Stimulated activated CD4-positive, alpha-beta T cell treated with anti-CD3 and anti-CD28 coated beads, Interleukin-15, amount 100 ng/mL, for 1 hour (primary cell): ENCODE data around the gene GPER1.

Source experiments
- DNase-seq, 2 donors: peaks; one replicate each; pipeline ENCODE4 v3.0.0-alpha.2; 2020; ENCODE audit warnings: low read depth in 1 of 2, low spot score in 1 of 2

The GPER1 gene

GRCh38 chr7:1053816-1054370 lies 34.0 kb upstream of the GPER1 start:
- DNase-seq: no peak

GRCh38 chr7:1054438-1054837 lies 33.5 kb upstream of the GPER1 start:
- DNase-seq: no peak

- peak; percentile 30 to 39 for DNase-seq
Observed at GRCh38 chr7:1054861-1055450, 33.0 kb upstream of the GPER1 start.

DNA sequence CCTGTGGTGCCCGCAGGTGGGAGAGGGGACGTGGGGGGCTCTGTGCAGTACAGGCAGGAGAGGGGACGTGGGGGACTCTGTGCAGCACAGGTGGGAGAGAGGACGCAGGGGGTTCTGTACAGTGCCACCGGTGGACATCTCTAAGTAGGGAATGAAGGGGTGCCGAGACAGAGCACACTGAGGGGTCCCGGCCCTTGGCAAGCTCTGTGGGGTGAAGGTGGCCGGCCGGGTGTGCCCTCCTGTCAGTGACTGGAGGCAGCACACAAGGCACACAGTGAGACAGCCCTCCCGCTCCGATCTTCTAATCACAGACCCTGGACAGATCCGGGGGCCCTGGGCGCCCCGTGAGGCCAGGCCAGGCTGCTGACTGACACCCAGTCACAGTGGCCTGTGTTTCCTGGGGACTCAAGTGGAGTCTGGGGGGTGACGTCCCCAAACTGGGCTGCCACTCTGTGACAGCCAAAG lies 32.4 kb upstream of the GPER1 start:
- no peak for DNase-seq

- DNase-seq: no peak
Observed at GRCh38 chr7:1055956-1056784, 31.7 kb upstream of the GPER1 start.

GRCh38 chr7:1056785-1057410 lies 31.0 kb upstream of the GPER1 start:
- no peak for DNase-seq

DNA sequence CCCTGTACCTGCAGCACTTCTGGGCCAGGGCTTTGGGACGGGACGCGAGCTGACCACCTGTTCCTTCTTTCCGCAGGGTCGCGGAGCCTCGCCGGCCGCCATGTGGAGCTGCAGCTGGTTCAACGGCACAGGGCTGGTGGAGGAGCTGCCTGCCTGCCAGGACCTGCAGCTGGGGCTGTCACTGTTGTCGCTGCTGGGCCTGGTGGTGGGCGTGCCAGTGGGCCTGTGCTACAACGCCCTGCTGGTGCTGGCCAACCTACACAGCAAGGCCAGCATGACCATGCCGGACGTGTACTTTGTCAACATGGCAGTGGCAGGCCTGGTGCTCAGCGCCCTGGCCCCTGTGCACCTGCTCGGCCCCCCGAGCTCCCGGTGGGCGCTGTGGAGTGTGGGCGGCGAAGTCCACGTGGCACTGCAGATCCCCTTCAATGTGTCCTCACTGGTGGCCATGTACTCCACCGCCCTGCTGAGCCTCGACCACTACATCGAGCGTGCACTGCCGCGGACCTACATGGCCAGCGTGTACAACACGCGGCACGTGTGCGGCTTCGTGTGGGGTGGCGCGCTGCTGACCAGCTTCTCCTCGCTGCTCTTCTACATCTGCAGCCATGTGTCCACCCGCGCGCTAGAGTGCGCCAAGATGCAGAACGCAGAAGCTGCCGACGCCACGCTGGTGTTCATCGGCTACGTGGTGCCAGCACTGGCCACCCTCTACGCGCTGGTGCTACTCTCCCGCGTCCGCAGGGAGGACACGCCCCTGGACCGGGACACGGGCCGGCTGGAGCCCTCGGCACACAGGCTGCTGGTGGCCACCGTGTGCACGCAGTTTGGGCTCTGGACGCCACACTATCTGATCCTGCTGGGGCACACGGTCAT lies 30.3 kb upstream of the GPER1 start:
- no peak for DNase-seq

DNA sequence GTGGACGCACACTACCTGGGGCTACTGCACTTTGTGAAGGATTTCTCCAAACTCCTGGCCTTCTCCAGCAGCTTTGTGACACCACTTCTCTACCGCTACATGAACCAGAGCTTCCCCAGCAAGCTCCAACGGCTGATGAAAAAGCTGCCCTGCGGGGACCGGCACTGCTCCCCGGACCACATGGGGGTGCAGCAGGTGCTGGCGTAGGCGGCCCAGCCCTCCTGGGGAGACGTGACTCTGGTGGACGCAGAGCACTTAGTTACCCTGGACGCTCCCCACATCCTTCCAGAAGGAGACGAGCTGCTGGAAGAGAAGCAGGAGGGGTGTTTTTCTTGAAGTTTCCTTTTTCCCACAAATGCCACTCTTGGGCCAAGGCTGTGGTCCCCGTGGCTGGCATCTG lies 29.6 kb upstream of the GPER1 start:
- DNase-seq: no peak

- DNase-seq: no peak
Observed at GRCh38 chr7:1058821-1059199, 29.1 kb upstream of the GPER1 start.

DNA sequence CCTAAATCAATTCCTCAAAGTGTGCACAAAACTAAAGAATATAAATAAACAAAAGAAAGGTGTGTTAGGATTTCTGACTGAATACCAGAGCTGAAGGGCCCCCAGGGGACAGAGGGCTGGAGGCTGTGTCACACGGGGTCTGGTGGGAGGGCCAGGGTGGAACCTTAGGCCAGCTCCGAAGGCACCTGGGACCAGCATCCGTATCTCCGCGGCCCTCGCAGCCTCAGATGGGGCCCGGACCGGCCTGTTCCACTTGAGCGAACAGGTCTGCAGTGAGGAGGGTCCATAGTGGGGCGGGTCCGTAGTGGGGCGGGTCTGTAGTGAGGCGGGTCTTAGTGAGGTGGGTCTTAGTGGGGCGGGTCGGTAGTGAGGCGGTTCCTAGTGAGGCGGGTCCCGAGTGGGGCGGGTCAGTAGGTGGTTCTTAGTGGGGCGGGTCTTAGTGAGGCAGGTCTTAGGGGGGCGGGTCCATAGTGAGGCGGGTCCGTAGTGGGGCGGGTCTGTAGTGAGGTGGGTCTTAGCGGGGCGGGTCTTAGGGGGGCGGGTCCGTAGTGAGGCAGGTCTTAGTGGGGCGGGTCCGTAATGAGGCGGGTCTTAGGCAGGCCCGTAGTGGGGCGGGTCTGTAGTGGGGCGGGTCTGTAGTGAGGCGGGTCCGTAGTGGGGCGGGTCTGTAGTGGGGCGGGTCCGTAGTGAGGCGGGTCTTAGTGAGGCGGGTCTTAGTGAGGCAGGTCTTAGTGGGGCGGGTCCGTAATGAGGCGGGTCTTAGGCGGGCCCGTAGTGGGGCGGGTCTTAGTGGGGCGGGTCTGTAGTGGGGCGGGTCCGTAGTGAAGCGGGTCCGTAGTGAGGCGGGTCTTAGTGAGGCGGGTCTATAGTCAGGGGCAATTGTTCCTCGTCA lies 28.5 kb upstream of the GPER1 start:
- no peak for DNase-seq

- no peak for DNase-seq
Observed at GRCh38 chr7:1060315-1061072, 27.4 kb upstream of the GPER1 start.

DNA sequence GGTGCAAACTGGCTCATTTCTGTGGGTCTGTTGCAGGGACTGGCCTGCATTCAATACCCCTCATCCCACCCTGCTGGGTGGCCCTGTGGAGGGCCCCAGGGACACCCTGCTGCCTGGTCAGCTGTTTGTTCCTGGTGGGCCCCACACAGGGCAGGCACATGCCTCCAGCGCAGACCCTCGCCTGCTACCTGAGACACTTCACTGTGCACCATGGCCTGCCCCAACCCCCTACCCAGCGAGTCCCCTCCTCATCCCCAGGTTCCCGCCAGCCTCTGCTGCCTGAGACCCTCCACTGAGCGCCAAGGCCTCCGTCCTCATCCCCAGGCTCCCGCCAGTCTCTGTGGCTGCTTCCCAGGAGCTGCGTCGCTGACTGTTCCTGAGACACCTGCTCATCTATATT lies 26.7 kb upstream of the GPER1 start:
- DNase-seq: no peak

- no peak for DNase-seq
Observed at GRCh38 chr7:1062296-1063294, 25.3 kb upstream of the GPER1 start.

- no peak for DNase-seq
Observed at GRCh38 chr7:1063361-1063760, 24.6 kb upstream of the GPER1 start.

GRCh38 chr7:1064581-1064980 lies 23.3 kb upstream of the GPER1 start:
- DNase-seq: no peak

GRCh38 chr7:1065263-1065584 lies 22.7 kb upstream of the GPER1 start:
- DNase-seq: no peak

GRCh38 chr7:1065585-1066241 lies 22.2 kb upstream of the GPER1 start:
- DNase-seq: peak; percentile 65 to 73

DNA sequence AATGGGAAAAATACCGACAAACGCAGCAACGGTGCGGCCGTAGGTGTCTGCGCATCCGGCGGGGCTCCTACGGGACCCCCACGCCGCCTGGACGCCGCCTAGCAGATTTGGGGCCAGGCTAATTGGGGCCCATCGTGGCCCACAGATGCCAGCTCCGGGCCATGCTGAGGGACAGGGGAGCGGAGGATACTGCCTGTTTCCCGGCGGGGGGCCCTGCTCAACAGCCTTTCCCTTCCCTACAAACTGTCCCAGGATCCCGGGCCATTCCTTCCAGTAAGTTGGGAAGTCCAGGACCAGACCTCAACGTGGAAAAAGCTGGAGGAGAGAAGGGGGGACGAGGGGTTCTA lies 21.7 kb upstream of the GPER1 start:
- DNase-seq: no peak
